Heart right ventricle (tissue), 16 donors: Measurements from ENCODE around the gene DES. TPM values are rescaled to one million over a fixed set of nuclear protein-coding genes. Genes with fewer than 3 reads are reported as not detected.
A peak's percentile ranks its signal among the peaks of the same experiment; 100 is the strongest.

ENCODE experiments used
- ATAC-seq, 8 donors: fragments of 200-7000 bp; cut with Tn5 transposase; one replicate each; pipeline ENCODE4 v1.9.1; 2020; ENCODE audit warnings: mild to moderate bottlenecking in 8 of 8, moderate library complexity in 8 of 8, moderate number of reproducible peaks in 1 of 8
- DNase-seq, 2 donors: peaks; one replicate each; pipeline ENCODE4 v3.0.0-alpha.2; 2020
- H3K27ac ChIP-seq, 10 donors: fragments of 200-600 bp; sonication (generic) in 2 of 10; one replicate each; pipeline versions ENCODE4 v1.5.0 to v1.8.0; 2020 to 2022; ENCODE audit warnings: mild to moderate bottlenecking in 3 of 10
- H3K27me3 ChIP-seq, 7 donors: fragments of 200-600 bp; one replicate each; pipeline ENCODE4 v1.8.0; 2021 to 2022; ENCODE audit warnings: mild to moderate bottlenecking in 2 of 7
- H3K36me3 ChIP-seq, 9 donors: fragments of 200-600 bp; sonication (generic) in 1 of 9; one replicate each; pipeline versions ENCODE4 v1.5.0 to v1.8.0; 2020 to 2022; ENCODE audit warnings: mild to moderate bottlenecking in 2 of 9
- H3K4me1 ChIP-seq, 9 donors: fragments of 200-600 bp; sonication (generic) in 1 of 9; one replicate each; pipeline versions ENCODE4 v1.5.0 to v1.8.0; 2020 to 2022; ENCODE audit warnings: mild to moderate bottlenecking in 4 of 9
- H3K4me3 ChIP-seq, 10 donors: fragments of 200-600 bp; sonication (generic) in 2 of 10; one replicate each; pipeline versions ENCODE4 v1.5.0 to v1.8.0; 2020 to 2022; ENCODE audit warnings: mild to moderate bottlenecking in 7 of 10, moderate library complexity in 2 of 10
- H3K9me3 ChIP-seq, 11 donors: fragments of 200-600 bp in 10 of 11; sonication (generic) in 2 of 11; one replicate each; pipeline versions ENCODE4 v1.5.0 to v1.8.0; 2013 to 2022; ENCODE audit warnings: mild to moderate bottlenecking in 2 of 11, control low read depth in 1 of 11, moderate library complexity in 1 of 11
- WGBS, 2 donors: extraction: QIAGEN DNeasy Blood & Tissue Kit; methylation state at CpG; one replicate each; pipeline ENCODE4 v1.1.7; 2013; ENCODE audit warnings: inconsistent platforms in 1 of 2; 5-methylcytosine and 5-hydroxymethylcytosine counted together
- intact Hi-C, 10 donors: fragments of 100-400 bp; cut with DNase I; formaldehyde crosslinking; loops; one replicate each; pipeline versions ENCODE4 v1.11.1 to v1.14.2; 2022
- long read RNA-seq, 3 donors: library from polyadenylated mRNA; unstranded; transcript quantifications; one replicate each; pipeline ENCODE4 v2.0.0, GENCODE V29; 2020 to 2021
- polyA plus RNA-seq, 2 donors: library from polyadenylated mRNA; stranded (reverse); fragments of 200-250 nt; gene quantifications; one replicate each; pipeline ENCODE4 v1.2.3, GENCODE V29; 2013
- total RNA-seq, 10 donors: library from RNA; stranded (reverse); fragmentation: NEBNext Ultra II Directional in 3 of 10; extraction: Animal tissue kit (Norgen Biotek cat#: 25700) in 3 of 10; gene quantifications; one replicate each; pipeline versions ENCODE4 v1.2.1 to v1.2.4, GENCODE V29; 2021 to 2023
- TF ChIP-seq, protein P1 (sequence below), 9 donors: fragments of 200-600 bp; sonication (generic) in 2 of 9; IDR thresholded peaks; one replicate each; pipeline versions ENCODE4 v1.5.0 to v1.8.0; 2021 to 2022; ENCODE audit warnings: antibody characterized with exemption in 9 of 9, mild to moderate bottlenecking in 5 of 9, moderate library complexity in 1 of 9
- donor health status: Arrhythmogenic right ventricular cardiomyopathy.
- donor health status: ischemic (EF 13 %, LVEDD 7.1; RV severe dilation, severe dysfunction).
- donor health status: healthy with polysubstance abuse.
- donor health status: DM: no; HTN: yes; CAD: no.
- donor health status: DM: no; HTN: no; CAD: no.
- donor health status: ischemic (EF 25% LVEDD 6.9; RV normal size, moderate dysfunction).
- donor health status: ischemic (EF 25% LVEDD 5.7; RV mildly dilated, moderate dysfunction).
- donor health status: healthy.
- donor health status: DM: yes; HTN: yes; CAD: no.
- donor health status: Ischemic cardiomyopathy.
- donor health status: ischemic (EF 35%, LVEDD 5.7; RV mildly dilated, moderate dysfunction).
- donor health status: nonischemic (EF 11% LVEDD 7.7; RV severe dilation, severe dysfunction).
- donor health status: DM: yes; HTN: yes; CAD: no.
- donor health status: PGD.
- donor health status: ischemic (EF 29% LVEDD 5.4; RV normal size, mild dysfunction).
- donor health status: nonischemic (EF 23%, LVEDD 6.1; RV moderate dilation, normal function).

Gene DES
- total RNA-seq (over 10,000 TPM; 12,560 to 18,019 (median 15,816) TPM), polyA plus RNA-seq (over 10,000 TPM; 13,697 to 18,010 TPM)
- long read RNA-seq, donor 1, transcript DES-203 (2 exons, 462 nt), result minor isoform, 42 of 31,269 reads
- long read RNA-seq, donor 1, transcript DES-201 (9 exons, 2,248 nt), result major isoform, 28,439 of 31,269 reads
- long read RNA-seq, donor 1, partial matches to known transcripts, result 1,780 of 31,269 reads
- long read RNA-seq, donor 1, other reads (novel, unspliced or antisense), result 1,007 of 31,269 reads
- long read RNA-seq, donor 2, transcript DES-203 (2 exons, 462 nt), result minor isoform, 68 of 37,447 reads
- long read RNA-seq, donor 2, transcript DES-201 (9 exons, 2,248 nt), result major isoform, 33,495 of 37,447 reads
- long read RNA-seq, donor 2, partial matches to known transcripts, result 2,569 of 37,447 reads
- long read RNA-seq, donor 2, other reads (novel, unspliced or antisense), result 1,315 of 37,447 reads
- long read RNA-seq, donor 3, transcript DES-203 (2 exons, 462 nt), result minor isoform, 53 of 48,970 reads
- long read RNA-seq, donor 3, transcript DES-201 (9 exons, 2,248 nt), result major isoform, 45,990 of 48,970 reads
- long read RNA-seq, donor 3, partial matches to known transcripts, result 1,846 of 48,970 reads
- long read RNA-seq, donor 3, other reads (novel, unspliced or antisense), result 1,081 of 48,970 reads

DNA sequence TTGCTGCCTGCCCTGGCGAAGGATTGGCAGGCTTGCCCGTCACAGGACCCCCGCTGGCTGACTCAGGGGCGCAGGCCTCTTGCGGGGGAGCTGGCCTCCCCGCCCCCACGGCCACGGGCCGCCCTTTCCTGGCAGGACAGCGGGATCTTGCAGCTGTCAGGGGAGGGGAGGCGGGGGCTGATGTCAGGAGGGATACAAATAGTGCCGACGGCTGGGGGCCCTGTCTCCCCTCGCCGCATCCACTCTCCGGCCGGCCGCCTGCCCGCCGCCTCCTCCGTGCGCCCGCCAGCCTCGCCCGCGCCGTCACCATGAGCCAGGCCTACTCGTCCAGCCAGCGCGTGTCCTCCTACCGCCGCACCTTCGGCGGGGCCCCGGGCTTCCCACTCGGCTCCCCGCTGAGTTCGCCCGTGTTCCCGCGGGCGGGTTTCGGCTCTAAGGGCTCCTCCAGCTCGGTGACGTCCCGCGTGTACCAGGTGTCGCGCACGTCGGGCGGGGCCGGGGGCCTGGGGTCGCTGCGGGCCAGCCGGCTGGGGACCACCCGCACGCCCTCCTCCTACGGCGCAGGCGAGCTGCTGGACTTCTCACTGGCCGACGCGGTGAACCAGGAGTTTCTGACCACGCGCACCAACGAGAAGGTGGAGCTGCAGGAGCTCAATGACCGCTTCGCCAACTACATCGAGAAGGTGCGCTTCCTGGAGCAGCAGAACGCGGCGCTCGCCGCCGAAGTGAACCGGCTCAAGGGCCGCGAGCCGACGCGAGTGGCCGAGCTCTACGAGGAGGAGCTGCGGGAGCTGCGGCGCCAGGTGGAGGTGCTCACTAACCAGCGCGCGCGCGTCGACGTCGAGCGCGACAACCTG, at the start of gene DES:
Gene DES, plus strand, starts transcription at position 223 of the 857 bp plus-strand sequence. Its CDS starts 86 bp downstream, at position 309.
- DNase-seq (peak; percentile 77 to 80), ATAC-seq (peak; percentile 53 to 76 (median 66))
- 5 to 6% methylated on average over 76 to 98 of the region's 98 CpGs for WGBS, 2 donors
- peak within 1 kb of the TSS; percentile 82 to 98 (median 95) for H3K27ac ChIP-seq
- peaks cover 2 to 28% (median 15%) of the 10 kb centered on the region in 9 donors for H3K4me1 ChIP-seq
- H3K4me3 ChIP-seq, result peak within 1 kb of the TSS; percentile 43 to 74 (median 59)
- peaks cover 0 to 35% (median 6%) of the 10 kb centered on the region in 9 donors for H3K36me3 ChIP-seq
- TF ChIP-seq, protein P1, sequence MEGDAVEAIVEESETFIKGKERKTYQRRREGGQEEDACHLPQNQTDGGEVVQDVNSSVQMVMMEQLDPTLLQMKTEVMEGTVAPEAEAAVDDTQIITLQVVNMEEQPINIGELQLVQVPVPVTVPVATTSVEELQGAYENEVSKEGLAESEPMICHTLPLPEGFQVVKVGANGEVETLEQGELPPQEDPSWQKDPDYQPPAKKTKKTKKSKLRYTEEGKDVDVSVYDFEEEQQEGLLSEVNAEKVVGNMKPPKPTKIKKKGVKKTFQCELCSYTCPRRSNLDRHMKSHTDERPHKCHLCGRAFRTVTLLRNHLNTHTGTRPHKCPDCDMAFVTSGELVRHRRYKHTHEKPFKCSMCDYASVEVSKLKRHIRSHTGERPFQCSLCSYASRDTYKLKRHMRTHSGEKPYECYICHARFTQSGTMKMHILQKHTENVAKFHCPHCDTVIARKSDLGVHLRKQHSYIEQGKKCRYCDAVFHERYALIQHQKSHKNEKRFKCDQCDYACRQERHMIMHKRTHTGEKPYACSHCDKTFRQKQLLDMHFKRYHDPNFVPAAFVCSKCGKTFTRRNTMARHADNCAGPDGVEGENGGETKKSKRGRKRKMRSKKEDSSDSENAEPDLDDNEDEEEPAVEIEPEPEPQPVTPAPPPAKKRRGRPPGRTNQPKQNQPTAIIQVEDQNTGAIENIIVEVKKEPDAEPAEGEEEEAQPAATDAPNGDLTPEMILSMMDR (IDR thresholded peaks at IDR 0.05), result no peak
- H3K27me3 ChIP-seq, result peaks cover 0 to 45% (median 24%) of the 10 kb centered on the region in 7 donors
- peaks cover 0 to under 1% (median 0%) of the 10 kb centered on the region in 11 donors for H3K9me3 ChIP-seq
- intact Hi-C loops, result loop anchor here in 1 of 10 donors (2.0 kb wide), 1 partner anchor 14 kb away; no protein-coding TSS in a partner anchor

DNA sequence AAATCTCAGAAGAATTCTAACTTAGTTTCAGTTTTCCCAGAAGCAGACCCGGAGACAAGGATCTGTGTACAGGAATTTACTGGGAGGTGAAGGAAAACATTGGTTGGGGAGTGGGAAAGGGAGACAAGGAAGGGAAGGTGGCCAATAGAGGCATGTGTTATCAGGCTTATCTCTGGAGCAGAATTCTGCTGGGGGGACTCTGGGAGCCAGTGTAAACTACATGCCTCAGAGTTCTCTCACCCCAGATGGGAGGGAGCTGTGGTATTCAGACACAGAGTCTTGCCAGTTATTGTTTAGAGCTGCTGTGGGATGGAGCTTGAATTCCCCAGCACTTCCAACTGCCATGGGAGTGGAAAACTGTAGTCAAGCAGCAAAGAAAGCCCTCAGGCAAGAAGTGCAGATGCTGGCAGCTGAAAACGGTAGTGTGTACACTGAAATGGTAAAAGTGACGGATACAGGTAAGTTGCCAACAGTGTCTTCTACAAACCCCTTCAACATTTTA, 49.4 kb upstream of the DES start:
- peak overlapping the region in 5 of 10 donors; percentile 2 to 24 (median 19) for H3K4me3 ChIP-seq
- H3K9me3 ChIP-seq, result no peaks in the 10 kb centered on the region
- ATAC-seq (peak; percentile 75 to 94 (median 90)), DNase-seq (peak in 1 of 2 donors; percentile 45)
- TF ChIP-seq, protein P1 (IDR thresholded peaks at IDR 0.05), result no peak
- H3K27ac ChIP-seq, result peak overlapping the region; percentile 14 to 71 (median 54)
- intact Hi-C loops, result loop anchor here in 1 of 10 donors (10.0 kb wide), 1 partner anchor 194 kb away; the partner anchor contains the start of genes CNPPD1, RETREG2 and SLC23A3
- H3K27me3 ChIP-seq, result no peaks in the 10 kb centered on the region
- H3K4me1 ChIP-seq, result peaks cover 0 to 21% (median 14%) of the 10 kb centered on the region in 9 donors
- peaks cover 0 to 13% (median 6%) of the 10 kb centered on the region in 9 donors for H3K36me3 ChIP-seq
- 32 to 51% methylated on average over 3 of the region's 3 CpGs for WGBS, 2 donors

DNA sequence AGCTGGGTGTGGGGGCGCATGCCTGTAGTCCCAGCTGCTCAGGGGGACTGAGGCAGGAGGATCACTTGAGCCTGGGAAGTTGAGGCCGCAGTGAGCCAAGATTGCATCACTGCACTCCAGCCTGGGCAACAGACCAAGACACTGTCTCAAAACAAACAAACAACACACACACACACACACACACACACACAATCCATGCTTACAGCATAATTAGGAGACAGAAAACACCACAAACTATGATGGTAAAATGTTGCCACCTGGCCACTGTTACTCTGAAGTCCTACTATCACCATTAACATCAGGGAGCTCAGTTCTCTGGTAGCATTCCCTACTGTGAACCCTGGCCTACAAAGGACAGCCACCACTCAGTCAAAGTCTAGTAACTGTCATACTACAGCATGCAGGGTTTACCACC, 48.7 kb upstream of the DES start:
- Histone ChIP-seq H3K36me3 (peaks cover 0 to 20% (median 13%) of the 10 kb centered on the region in 9 donors), H3K4me3 (peak overlapping the region in 1 of 10 donors; percentile 19), H3K27ac (peak overlapping the region in 8 of 10 donors; percentile 14 to 71 (median 60)), H3K27me3 (no peaks in the 10 kb centered on the region), H3K9me3 (no peaks in the 10 kb centered on the region), H3K4me1 (peaks cover 0 to 21% (median 14%) of the 10 kb centered on the region in 9 donors)
- ATAC-seq (peak; percentile 54 to 76 (median 66)), DNase-seq (peak; percentile 50 to 51)
- TF ChIP-seq, protein P1 (IDR thresholded peaks at IDR 0.05), result no peak
- intact Hi-C loops, result loop anchor here in 1 of 10 donors (10.0 kb wide), 1 partner anchor 195 kb away; the partner anchor contains the start of genes CNPPD1, RETREG2 and SLC23A3
- WGBS, 2 donors, result 26 to 38% methylated on average over 2 of the region's 2 CpGs
